HG02981 (cell line): Measurements from ENCODE around the gene PCGF6.

Source experiments
- ATAC-seq: cut with Tn5 transposase; IDR thresholded peaks from one replicate; pipeline ENCODE4 v1.9.1; 2021; ENCODE audit warnings: mild to moderate bottlenecking, moderate library complexity; ENCODE audit not compliant: unreplicated experiment

Gene PCGF6

DNA sequence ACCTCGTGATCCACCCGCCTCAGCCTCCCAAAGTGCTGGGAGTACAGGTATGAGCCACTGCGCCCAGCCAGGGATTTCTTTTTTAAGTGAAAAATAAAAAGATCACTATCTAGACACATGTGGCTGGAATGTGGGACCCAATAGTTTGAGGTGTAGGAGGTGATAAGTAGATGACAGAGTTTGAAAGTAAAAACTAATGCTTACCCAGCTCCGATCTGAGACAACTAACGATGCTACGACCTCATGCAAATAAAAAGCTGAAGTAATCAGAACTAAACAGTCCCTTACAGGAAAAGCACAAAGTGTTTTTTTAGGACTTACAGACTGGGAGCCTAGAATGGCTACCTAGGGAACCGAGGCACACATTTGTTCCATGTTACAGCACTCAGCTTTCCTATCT, 23.0 kb downstream of the PCGF6 start:
- no peak for ATAC-seq

- no peak for ATAC-seq
Measured at GRCh38 chr10:103316087-103316486, 34.9 kb downstream of the PCGF6 start.

GRCh38 chr10:103310197-103310596, 40.7 kb downstream of the PCGF6 start:
- ATAC-seq, result no peak

GRCh38 chr10:103307594-103307993, 43.3 kb downstream of the PCGF6 start:
- ATAC-seq, result no peak

GRCh38 chr10:103295374-103296015, 55.4 kb downstream of the PCGF6 start:
- ATAC-seq, result no peak

DNA sequence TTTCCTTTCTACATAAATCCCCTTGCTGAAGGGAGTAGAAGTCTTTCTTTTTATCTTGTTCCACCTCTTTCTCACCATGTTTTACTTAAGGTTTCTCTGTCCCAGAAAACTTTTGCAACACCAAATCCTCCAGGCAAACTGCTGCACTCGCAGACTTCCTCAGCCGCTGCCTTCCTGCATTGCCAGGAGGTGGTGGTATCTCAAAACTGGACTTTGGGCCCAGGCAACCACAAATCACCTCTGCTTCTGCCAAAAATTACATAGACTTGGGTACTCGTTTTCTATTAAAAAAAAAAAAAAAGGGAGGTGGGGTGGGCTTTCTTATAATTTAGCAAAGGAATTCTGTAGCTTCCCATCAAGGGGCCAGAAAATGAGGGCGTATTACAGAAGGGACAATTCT, 59.4 kb downstream of the PCGF6 start:
- ATAC-seq, result no peak

DNA sequence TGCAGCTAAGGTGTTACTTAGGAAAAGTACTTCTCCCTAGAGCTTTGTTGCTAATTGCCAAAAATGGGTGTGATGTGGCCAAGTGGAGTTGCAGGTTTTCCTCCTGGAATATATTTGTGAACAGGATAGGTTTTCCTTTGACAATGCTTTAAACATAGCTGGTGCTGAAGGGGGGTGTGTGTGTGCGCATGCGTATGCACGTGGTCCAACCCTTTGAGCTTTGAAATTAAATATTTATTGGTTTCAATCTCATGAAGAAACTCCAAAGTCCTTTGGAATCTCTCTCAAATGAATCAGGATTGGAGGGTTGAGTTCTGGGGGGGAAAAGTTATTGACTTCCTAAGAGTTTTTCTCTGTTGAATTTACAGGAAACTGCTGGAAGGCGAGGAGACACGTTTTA, 62.9 kb downstream of the PCGF6 start:
- ATAC-seq, result no peak

- ATAC-seq, result no peak
Measured at GRCh38 chr10:103284170-103284569, 66.8 kb downstream of the PCGF6 start.

GRCh38 chr10:103282961-103283360, 68.0 kb downstream of the PCGF6 start:
- no peak for ATAC-seq

DNA sequence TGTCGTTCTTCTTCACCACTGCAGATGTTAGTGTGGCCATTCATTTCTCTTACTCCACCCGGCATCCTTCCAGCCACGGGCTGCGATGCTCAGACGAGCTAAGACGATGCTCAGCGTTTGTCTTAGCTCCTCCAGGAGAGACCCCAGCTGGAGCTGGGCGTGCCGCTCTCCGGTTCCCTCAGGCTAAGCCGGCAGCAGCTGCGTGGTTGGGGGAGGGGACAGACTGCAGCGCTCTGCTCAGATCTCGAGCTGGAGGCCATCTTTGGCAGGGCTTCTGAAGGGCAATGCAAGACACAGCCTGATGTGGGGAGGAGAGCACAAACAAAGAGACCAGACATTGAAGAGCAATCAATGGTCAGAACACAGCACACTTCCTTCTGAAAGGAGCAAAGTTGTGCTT, 69.2 kb downstream of the PCGF6 start:
- ATAC-seq, result no peak

- no peak for ATAC-seq
Measured at GRCh38 chr10:103280506-103280905, 70.4 kb downstream of the PCGF6 start.

DNA sequence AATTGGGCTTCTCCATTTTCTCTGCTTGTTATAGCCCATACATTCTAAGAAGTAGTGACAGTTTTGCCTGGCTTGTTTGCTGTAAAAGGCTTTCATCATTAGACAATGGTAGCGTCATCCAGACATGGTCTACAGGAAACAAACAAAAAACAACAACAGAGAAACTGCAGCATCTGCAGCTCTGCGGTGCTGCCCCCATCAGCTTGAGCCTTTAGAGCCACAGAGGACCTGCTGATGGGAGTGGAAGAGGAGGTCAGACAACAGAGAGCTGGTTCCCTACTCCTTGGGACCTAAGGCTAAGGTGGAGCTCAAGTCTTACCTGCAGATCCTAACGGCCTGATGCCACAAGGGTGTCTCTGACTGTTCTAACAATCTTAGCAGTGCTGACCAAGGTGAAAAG, 70.9 kb downstream of the PCGF6 start:
- ATAC-seq, result no peak

DNA sequence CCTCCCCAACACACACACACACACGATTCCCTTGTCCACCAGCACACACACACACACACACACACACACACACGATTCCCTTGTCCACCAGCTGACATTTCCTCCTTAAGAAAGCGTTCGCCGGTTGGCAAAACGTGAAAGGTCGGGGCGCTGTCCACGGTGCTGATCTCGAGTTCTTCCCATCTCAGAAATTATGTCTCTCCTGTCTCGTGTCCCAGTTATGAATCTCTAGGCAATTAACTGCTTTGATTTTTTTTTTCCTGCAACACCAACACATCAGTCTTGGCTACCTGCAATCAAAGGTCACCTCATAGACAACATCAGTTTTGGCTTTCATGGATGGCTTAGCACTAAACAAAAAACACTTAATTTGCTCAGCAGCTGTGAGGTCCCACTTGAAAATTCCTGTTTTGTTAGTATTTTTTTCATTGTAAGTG, 72.1 kb downstream of the PCGF6 start:
- no peak for ATAC-seq

DNA sequence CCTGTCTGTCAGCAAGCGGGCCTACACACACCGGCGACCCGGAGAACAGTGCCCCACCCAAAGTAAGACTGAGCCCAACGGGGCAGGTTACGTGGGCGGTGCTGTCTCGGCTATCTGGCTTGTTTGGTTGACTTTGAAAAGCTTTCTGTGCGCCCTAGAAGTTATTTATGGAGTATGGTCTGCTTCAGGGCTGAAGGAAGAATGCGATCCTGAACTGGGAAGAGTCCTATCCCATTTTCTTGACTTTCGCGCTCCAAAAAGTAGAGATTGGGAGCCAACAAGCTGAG, 72.5 kb downstream of the PCGF6 start:
- no peak for ATAC-seq

- no peak for ATAC-seq
Measured at GRCh38 chr10:103277713-103278536, 73.0 kb downstream of the PCGF6 start.

DNA sequence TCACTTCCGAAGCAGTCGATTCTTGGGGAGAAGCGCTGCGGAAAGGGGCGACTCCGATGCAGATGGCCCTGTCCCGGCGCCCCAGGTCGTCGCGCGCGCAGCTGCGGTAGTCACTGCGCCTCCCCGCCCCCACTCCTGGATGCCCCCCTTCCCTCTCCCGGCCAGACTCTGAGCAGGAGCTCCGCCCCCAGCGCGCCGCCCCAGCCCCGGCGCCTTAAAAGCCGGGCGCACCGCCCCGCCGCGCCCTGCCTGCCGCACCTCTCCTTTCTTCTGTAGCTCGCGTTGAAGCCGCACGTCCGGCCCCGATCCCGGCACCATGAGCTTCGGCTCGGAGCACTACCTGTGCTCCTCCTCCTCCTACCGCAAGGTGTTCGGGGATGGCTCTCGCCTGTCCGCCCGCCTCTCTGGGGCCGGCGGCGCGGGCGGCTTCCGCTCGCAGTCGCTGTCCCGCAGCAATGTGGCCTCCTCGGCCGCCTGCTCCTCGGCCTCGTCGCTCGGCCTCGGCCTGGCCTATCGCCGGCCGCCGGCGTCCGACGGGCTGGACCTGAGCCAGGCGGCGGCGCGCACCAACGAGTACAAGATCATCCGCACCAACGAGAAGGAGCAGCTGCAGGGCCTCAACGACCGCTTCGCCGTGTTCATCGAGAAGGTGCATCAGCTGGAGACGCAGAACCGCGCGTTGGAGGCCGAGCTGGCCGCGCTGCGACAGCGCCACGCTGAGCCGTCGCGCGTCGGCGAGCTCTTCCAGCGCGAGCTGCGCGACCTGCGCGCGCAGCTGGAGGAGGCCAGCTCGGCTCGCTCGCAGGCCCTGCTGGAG, 73.8 kb downstream of the PCGF6 start, which contains the start of gene INA:
Gene INA (plus strand): TSS at position 243 of the 817 bp plus-strand sequence. CDS start 74 bp downstream, at position 317.
- ATAC-seq, result no peak

- no peak for ATAC-seq
Measured at GRCh38 chr10:103276251-103276895, 74.6 kb downstream of the PCGF6 start.

GRCh38 chr10:103273041-103273441, 77.9 kb downstream of the PCGF6 start:
- ATAC-seq, result no peak

- no peak for ATAC-seq
Measured at GRCh38 chr10:103265717-103266329, 85.1 kb downstream of the PCGF6 start.

DNA sequence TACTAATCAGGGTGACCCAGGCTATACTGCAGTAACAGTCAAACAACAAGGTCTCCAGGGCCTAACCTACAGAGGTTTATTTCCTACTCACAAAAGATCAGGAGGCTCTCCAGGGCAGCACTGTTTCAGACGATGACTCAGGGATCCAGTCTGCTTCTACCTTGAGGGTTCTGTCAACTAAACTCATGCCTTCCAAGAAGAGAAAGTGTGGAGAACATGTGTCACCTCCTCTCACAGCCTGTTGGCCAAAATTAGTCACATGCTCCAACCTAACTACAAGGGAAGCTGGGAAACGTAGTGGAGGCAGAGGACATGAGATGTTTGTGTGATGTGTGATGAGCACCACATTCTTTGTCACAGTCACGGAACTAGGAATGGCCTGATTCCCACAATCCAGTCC, 88.7 kb downstream of the PCGF6 start:
- no peak for ATAC-seq

DNA sequence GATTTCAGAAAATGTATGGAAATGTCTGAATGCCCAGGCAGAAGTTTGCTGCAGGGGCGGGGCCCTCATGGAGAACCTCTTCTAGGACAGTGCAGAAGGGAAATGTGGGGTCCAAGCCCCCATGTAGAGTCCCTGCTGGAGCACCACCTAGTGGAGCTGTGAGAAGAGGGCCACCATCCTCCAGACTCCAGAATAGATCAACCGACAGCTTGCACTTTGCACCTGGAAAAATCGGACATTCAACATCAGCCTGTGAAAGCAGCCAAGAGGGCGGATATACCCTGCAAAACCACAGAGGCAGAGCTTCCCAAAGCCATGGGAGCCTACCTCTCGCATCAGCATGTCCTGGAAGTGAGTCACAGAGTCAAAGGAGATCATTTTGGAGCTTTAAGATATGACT, 91.0 kb downstream of the PCGF6 start:
- no peak for ATAC-seq
